CD8-positive, alpha-beta memory T cell (primary cell): ENCODE measurements around the gene ABHD2. TPM values are rescaled to one million over a fixed set of nuclear protein-coding genes. Genes with fewer than 3 reads are reported as not detected.
A peak's percentile ranks its signal among the peaks of the same experiment; 100 is the strongest.

Experiments used
- CTCF ChIA-PET: fragments of 350-600 bp; sonication (Branson Sonifier 250); formaldehyde crosslinking; loops from one replicate; lab custom pipeline; 2021; ENCODE audit warnings: antibody characterized with exemption; lab: Charles Lee
- POLR2A ChIA-PET: fragments of 350-600 bp; sonication (Branson Sonifier 250); formaldehyde crosslinking; loops from one replicate; lab custom pipeline; 2021; ENCODE audit warnings: antibody characterized with exemption; lab: Charles Lee
- DNase-seq, 5 donors: peaks; one replicate each; pipeline versions ENCODE4 v3.0.0 to v3.0.0-alpha.2; 2020 to 2022; ENCODE audit warnings: mixed read lengths in 1 of 5
- H3K27ac ChIP-seq: one replicate; pipeline ENCODE4 v1.7.0; 2013; ENCODE audit warnings: low read depth, mild to moderate bottlenecking, low read length, moderate library complexity
- H3K27me3 ChIP-seq: 2 replicates; pipeline ENCODE4 v1.7.0; 2013; ENCODE audit warnings: low read length, mild to moderate bottlenecking; ENCODE audit not compliant: insufficient read depth, poor library complexity, severe bottlenecking
- H3K36me3 ChIP-seq: 2 replicates; pipeline ENCODE4 v1.7.0; 2013; ENCODE audit warnings: mild to moderate bottlenecking, low read length, moderate library complexity; ENCODE audit not compliant: insufficient read depth
- H3K4me1 ChIP-seq: 2 replicates; pipeline ENCODE4 v1.7.0; 2013; ENCODE audit warnings: mild to moderate bottlenecking, low read length, moderate library complexity; ENCODE audit not compliant: insufficient read depth
- H3K4me3 ChIP-seq: 2 replicates; pipeline ENCODE4 v1.7.0; 2013; ENCODE audit warnings: mild to moderate bottlenecking, low read length
- H3K9me3 ChIP-seq: 2 replicates; pipeline ENCODE4 v1.7.0; 2013; ENCODE audit warnings: mild to moderate bottlenecking, low read length
- H3K27ac Mint-ChIP-seq, 8 donors: one replicate each; pipeline ENCODE4 v1.8.0; 2020 to 2021; ENCODE audit warnings: mixed read lengths in 8 of 8, mild to moderate bottlenecking in 6 of 8, inconsistent platforms in 3 of 8, moderate library complexity in 3 of 8
- H3K27me3 Mint-ChIP-seq, 2 donors: one replicate each; pipeline ENCODE4 v1.8.0; 2020 to 2021; ENCODE audit warnings: mixed read lengths in 2 of 2, mild to moderate bottlenecking in 1 of 2, moderate library complexity in 1 of 2
- H3K36me3 Mint-ChIP-seq, 3 donors: one replicate each; pipeline ENCODE4 v1.8.0; 2020 to 2021; ENCODE audit warnings: mixed read lengths in 3 of 3, inconsistent platforms in 1 of 3, mild to moderate bottlenecking in 1 of 3
- H3K4me1 Mint-ChIP-seq, 3 donors: one replicate each; pipeline ENCODE4 v1.8.0; 2020 to 2021; ENCODE audit warnings: mixed read lengths in 3 of 3, inconsistent platforms in 1 of 3, mild to moderate bottlenecking in 1 of 3
- H3K4me3 Mint-ChIP-seq, 7 donors: one replicate each; pipeline ENCODE4 v1.8.0; 2020 to 2021; ENCODE audit warnings: mixed read lengths in 7 of 7, mild to moderate bottlenecking in 6 of 7, moderate library complexity in 4 of 7, inconsistent platforms in 2 of 7
- H3K9me3 Mint-ChIP-seq, 5 donors: one replicate each; pipeline ENCODE4 v1.8.0; 2020 to 2022; ENCODE audit warnings: mixed read lengths in 5 of 5, mild to moderate bottlenecking in 3 of 5, moderate library complexity in 2 of 5, inconsistent platforms in 1 of 5
- polyA plus RNA-seq: library from polyadenylated mRNA; unstranded; fragments of 300-500 nt; fragmentation: Illumina TruSeq; gene quantifications from one replicate; pipeline ENCODE4 v1.2.3, GENCODE V29; 2021
- total RNA-seq, 2 experiments: library from RNA; stranded (reverse); gene quantifications; one replicate each; pipeline ENCODE4 v1.2.3, GENCODE V29; 2021

Gene ABHD2
- total and polyA plus RNA-seq, 3 experiments from 2014 or later = 22.9 to 79.8 (median 68.7) TPM

DNA sequence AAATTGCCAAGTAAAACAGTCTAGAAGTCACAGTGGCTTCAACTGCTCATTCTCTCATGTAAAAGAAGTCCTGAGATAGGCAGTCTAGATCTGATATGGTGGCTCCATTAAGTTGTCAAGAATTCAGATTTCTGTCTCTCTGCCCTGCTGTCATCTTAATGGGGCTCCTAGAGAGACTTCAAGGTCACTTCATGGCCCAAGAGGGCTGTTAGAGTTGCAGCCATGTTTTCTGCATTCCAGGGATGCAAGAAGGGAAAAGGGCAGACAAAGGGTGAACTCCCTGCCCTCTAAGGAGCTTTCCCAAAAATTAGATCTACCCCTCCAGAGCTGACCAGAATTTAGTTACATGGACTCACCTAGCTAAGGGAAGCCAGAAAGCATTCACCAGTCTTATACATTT is 23.1 kb downstream of the ABHD2 start:
- no peaks in the 10 kb centered on the region for H3K9me3 Mint-ChIP-seq
- H3K27ac Mint-ChIP-seq = peak overlapping the region in 3 of 8 donors; percentile 48 to 66 (median 51)
- no peaks in the 10 kb centered on the region for H3K27me3 Mint-ChIP-seq
- no peak overlapping the region for H3K4me3 Mint-ChIP-seq
- peaks cover 24 to 63% (median 42%) of the 10 kb centered on the region in 3 donors for H3K4me1 Mint-ChIP-seq
- Histone ChIP-seq H3K36me3 (peaks cover 7% of the 10 kb centered on the region), H3K4me1 (peaks cover 7% of the 10 kb centered on the region), H3K4me3 (no peak overlapping the region), H3K27me3 (no peaks in the 10 kb centered on the region), H3K9me3 (no peaks in the 10 kb centered on the region), H3K27ac (no peak overlapping the region)
- no peak for DNase-seq
- CTCF ChIA-PET = interaction anchor here (1.5 kb wide), 1 partner anchor 54 kb away, joined by 5 read pairs; no protein-coding TSS in a partner anchor
- peaks cover 0 to 39% (median 7%) of the 10 kb centered on the region in 3 donors for H3K36me3 Mint-ChIP-seq
- POLR2A ChIA-PET = no interaction called here

DNA sequence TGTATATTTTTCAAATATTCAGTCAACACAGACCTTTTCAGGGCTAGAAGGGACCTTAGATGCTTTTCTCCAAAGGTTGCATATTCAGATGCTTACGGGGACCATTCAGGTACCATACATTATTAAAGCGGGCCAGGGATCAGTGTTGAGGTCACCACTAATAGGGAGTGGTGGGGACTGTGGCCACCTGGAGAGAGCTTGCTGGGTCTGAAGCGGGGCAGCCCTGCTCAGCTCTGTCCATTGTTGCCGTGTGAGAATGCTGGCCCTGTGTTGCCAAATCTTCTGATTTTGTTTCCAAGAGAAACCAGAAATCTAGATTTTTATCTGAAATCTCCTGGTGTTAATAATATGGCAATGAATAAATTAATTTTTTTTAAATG is 23.7 kb downstream of the ABHD2 start:
- Histone ChIP-seq H3K4me3 (no peak overlapping the region), H3K36me3 (peaks cover 9% of the 10 kb centered on the region), H3K27ac (no peak overlapping the region), H3K27me3 (no peaks in the 10 kb centered on the region), H3K9me3 (no peaks in the 10 kb centered on the region), H3K4me1 (peaks cover 7% of the 10 kb centered on the region)
- ChIA-PET CTCF (interaction anchor here (1.5 kb wide), 1 partner anchor 54 kb away, joined by 5 read pairs; no protein-coding TSS in a partner anchor), POLR2A (no interaction called here)
- Mint-ChIP-seq H3K27me3 (no peaks in the 10 kb centered on the region), H3K27ac (peak overlapping the region in 2 of 8 donors; percentile 46 to 82), H3K36me3 (peaks cover 0 to 41% (median 12%) of the 10 kb centered on the region in 3 donors), H3K4me1 (peaks cover 24 to 58% (median 41%) of the 10 kb centered on the region in 3 donors), H3K4me3 (no peak overlapping the region), H3K9me3 (no peaks in the 10 kb centered on the region)
- DNase-seq = no peak

DNA sequence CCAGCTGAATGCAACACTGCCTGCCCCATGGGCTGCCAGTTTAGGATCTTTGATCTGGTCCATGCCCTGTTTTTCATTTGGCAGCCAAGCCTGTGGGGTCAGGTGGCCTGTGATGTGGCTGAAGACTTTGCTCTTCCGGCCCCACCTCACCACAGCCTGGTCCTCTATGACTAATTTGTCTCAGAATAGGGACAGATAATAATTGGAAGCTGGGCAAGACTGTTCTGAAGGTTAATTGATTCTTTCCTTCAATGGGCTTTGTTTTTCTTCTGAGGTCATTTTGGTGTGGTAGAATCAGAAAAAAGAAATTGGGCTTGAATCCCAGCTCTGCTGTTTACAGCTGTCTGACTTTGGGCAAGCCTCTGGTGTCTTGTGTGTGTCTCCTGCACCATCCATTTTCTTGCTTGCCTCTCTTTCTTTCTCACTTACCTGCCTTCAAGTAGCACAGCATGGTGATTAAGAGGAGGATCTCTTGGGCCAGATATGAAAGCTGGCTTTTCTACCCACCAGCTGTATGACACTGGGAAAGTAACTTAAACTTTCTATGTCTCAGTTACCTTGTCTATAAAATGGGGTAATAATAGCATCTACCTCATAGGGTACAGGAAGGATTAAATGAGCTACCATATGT is 24.2 kb downstream of the ABHD2 start:
- peak overlapping the region in 6 of 8 donors; percentile 37 to 84 (median 74) for H3K27ac Mint-ChIP-seq
- H3K4me3 ChIP-seq = no peak overlapping the region
- H3K9me3 ChIP-seq = no peaks in the 10 kb centered on the region
- H3K36me3 Mint-ChIP-seq = peaks cover under 1 to 44% (median 10%) of the 10 kb centered on the region in 3 donors
- ChIA-PET CTCF (interaction anchor here (0.8 to 1.2 kb wide), 3 partner anchors 11 to 21 kb away, joined by 3 read pairs; no protein-coding TSS in a partner anchor), POLR2A (no interaction called here)
- H3K27me3 Mint-ChIP-seq = no peaks in the 10 kb centered on the region
- no peak overlapping the region for H3K27ac ChIP-seq
- no peak for DNase-seq
- peaks cover 13% of the 10 kb centered on the region for H3K36me3 ChIP-seq
- H3K27me3 ChIP-seq = no peaks in the 10 kb centered on the region
- no peaks in the 10 kb centered on the region for H3K9me3 Mint-ChIP-seq
- H3K4me3 Mint-ChIP-seq = peak overlapping the region in 4 of 7 donors; percentile 3 to 52 (median 28)
- peaks cover 7% of the 10 kb centered on the region for H3K4me1 ChIP-seq
- peaks cover 25 to 53% (median 36%) of the 10 kb centered on the region in 3 donors for H3K4me1 Mint-ChIP-seq

GRCh38 chr15:89113296-89114024 is 25.2 kb downstream of the ABHD2 start:
- POLR2A ChIA-PET = no interaction called here
- peaks cover 7% of the 10 kb centered on the region for H3K4me1 ChIP-seq
- peaks cover 28 to 46% (median 35%) of the 10 kb centered on the region in 3 donors for H3K4me1 Mint-ChIP-seq

DNA sequence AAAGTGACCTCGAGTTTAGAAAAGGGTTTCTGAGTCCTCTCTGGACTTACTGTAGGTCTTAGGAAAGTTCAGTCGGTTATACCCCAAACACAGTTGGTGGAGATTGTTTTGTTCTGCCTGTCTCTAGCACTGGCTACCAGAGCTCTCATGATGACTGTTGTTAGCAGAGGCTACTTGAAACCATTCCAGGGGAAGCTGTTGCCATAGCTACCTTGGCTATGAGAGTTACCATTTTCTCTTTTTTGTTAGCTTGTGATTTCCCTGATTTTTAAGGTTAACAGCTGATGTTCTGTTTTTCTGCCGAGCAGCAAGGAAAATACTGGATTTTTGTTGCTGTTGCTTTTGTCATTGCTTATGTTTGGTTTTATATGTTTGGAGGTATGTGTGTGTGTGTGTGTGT is 26.7 kb downstream of the ABHD2 start:
- DNase-seq = no peak
- ChIA-PET CTCF (interaction anchor here (0.7 to 1.7 kb wide), 2 partner anchors 14 to 92 kb away, joined by 3 to 6 read pairs; no protein-coding TSS in a partner anchor), POLR2A (no interaction called here)
- Mint-ChIP-seq H3K36me3 (peaks cover 4 to 62% (median 20%) of the 10 kb centered on the region in 3 donors), H3K4me3 (no peak overlapping the region), H3K27me3 (no peaks in the 10 kb centered on the region), H3K27ac (peak overlapping the region in 4 of 8 donors; percentile 51 to 96 (median 71)), H3K4me1 (peaks cover 27 to 39% (median 30%) of the 10 kb centered on the region in 3 donors), H3K9me3 (no peaks in the 10 kb centered on the region)
- peaks cover 21% of the 10 kb centered on the region for H3K36me3 ChIP-seq
- H3K27ac ChIP-seq = no peak overlapping the region
- no peaks in the 10 kb centered on the region for H3K9me3 ChIP-seq
- no peak overlapping the region for H3K4me3 ChIP-seq
- no peaks in the 10 kb centered on the region for H3K27me3 ChIP-seq
- H3K4me1 ChIP-seq = peaks cover 7% of the 10 kb centered on the region

More at GRCh38 chr15:89113296-89114024, 25.2 kb downstream of the ABHD2 start:
- Histone ChIP-seq H3K4me3 (no peak overlapping the region), H3K36me3 (peaks cover 16% of the 10 kb centered on the region), H3K27me3 (no peaks in the 10 kb centered on the region), H3K9me3 (no peaks in the 10 kb centered on the region), H3K27ac (no peak overlapping the region)
- Mint-ChIP-seq H3K9me3 (no peaks in the 10 kb centered on the region), H3K27ac (peak overlapping the region in 3 of 8 donors; percentile 4 to 84 (median 84)), H3K27me3 (no peaks in the 10 kb centered on the region), H3K36me3 (peaks cover 4 to 47% (median 13%) of the 10 kb centered on the region in 3 donors), H3K4me3 (no peak overlapping the region)
- CTCF ChIA-PET = interaction anchor here (0.8 to 1.2 kb wide), 3 partner anchors 10 to 22 kb away, joined by 3 read pairs; no protein-coding TSS in a partner anchor
- no peak for DNase-seq

DNA sequence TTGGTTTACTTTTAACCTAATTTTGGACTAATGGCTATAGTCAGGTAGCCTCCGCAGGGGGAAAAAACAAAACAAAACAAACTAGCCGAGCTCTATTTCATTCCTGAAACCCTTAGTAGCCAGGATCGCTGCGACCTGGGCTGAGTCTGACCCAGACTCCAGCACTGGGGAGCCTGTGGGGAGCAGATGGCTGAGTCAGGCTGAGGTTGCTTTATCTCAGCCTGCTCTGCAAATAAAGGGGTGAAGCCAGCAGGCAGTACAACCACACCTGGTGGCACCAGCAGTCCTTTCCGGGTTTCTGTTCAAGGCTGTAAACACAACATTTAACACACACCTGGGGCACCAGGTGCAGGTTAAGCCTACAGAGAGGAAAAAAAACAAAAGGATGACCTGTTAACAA is 27.3 kb downstream of the ABHD2 start:
- Mint-ChIP-seq H3K4me1 (peaks cover 25 to 36% (median 26%) of the 10 kb centered on the region in 3 donors), H3K4me3 (no peak overlapping the region), H3K27me3 (no peaks in the 10 kb centered on the region), H3K27ac (peak overlapping the region in 1 of 8 donors; percentile 47), H3K9me3 (no peaks in the 10 kb centered on the region), H3K36me3 (peaks cover 4 to 62% (median 22%) of the 10 kb centered on the region in 3 donors)
- H3K4me3 ChIP-seq = no peak overlapping the region
- ChIA-PET CTCF (interaction anchor here (0.7 to 1.7 kb wide), 3 partner anchors 13 to 91 kb away, joined by 3 to 6 read pairs (median 3); no protein-coding TSS in a partner anchor), POLR2A (no interaction called here)
- no peak overlapping the region for H3K27ac ChIP-seq
- peaks cover 7% of the 10 kb centered on the region for H3K4me1 ChIP-seq
- no peaks in the 10 kb centered on the region for H3K9me3 ChIP-seq
- no peaks in the 10 kb centered on the region for H3K27me3 ChIP-seq
- DNase-seq = no peak
- H3K36me3 ChIP-seq = peaks cover 21% of the 10 kb centered on the region

GRCh38 chr15:89116404-89116803 is 28.1 kb downstream of the ABHD2 start:
- H3K27me3 ChIP-seq = no peaks in the 10 kb centered on the region
- no peak overlapping the region for H3K4me3 ChIP-seq
- no peak overlapping the region for H3K27ac ChIP-seq
- H3K27ac Mint-ChIP-seq = peak overlapping the region in 1 of 8 donors; percentile 9
- H3K9me3 ChIP-seq = no peaks in the 10 kb centered on the region
- H3K36me3 Mint-ChIP-seq = peaks cover 4 to 70% (median 27%) of the 10 kb centered on the region in 3 donors
- no peak for DNase-seq
- peaks cover 7% of the 10 kb centered on the region for H3K4me1 ChIP-seq
- CTCF ChIA-PET = interaction anchor here (1.2 kb wide), 1 partner anchor 59 kb away, joined by 3 read pairs; no protein-coding TSS in a partner anchor
- POLR2A ChIA-PET = no interaction called here
- H3K4me3 Mint-ChIP-seq = no peak overlapping the region
- peaks cover 21% of the 10 kb centered on the region for H3K36me3 ChIP-seq
- no peaks in the 10 kb centered on the region for H3K27me3 Mint-ChIP-seq
- peaks cover 20 to 30% (median 21%) of the 10 kb centered on the region in 3 donors for H3K4me1 Mint-ChIP-seq
- no peaks in the 10 kb centered on the region for H3K9me3 Mint-ChIP-seq
